IMR-90 (cell line): ENCODE measurements around the gene GNAO1. TPM values are rescaled to one million over a fixed set of nuclear protein-coding genes. Genes with fewer than 3 reads are reported as not detected.

ENCODE experiments used
- ATAC-seq: fragments of 200-7000 bp; cut with Tn5 transposase; 2 replicates; pipeline ENCODE4 v1.9.1; 2020; ENCODE audit warnings: low read depth, mild to moderate bottlenecking, moderate library complexity
- BruUV-seq: library from RNA; stranded (reverse); fragments of 400-500 nt; replicated peaks from 2 replicates; lab custom pipeline; 2021; lab: Mats Ljungman, UMichigan
- CTCF ChIA-PET: fragments of 300-600 bp; formaldehyde crosslinking; extraction: SDS; loops from one replicate; lab custom pipeline; 2021; ENCODE audit warnings: antibody characterized with exemption; lab: Yijun Ruan, JAX
- POLR2A ChIA-PET: fragments of 300-600 bp; sonication (Branson Sonifier 250); formaldehyde crosslinking; loops from one replicate; lab custom pipeline; 2022; ENCODE audit warnings: antibody characterized with exemption; ENCODE audit not compliant: unreplicated experiment; lab: Charles Lee
- DNase-seq: peaks from one replicate; pipeline ENCODE4 v3.0.0; 2013
- H2AFZ ChIP-seq: replicated peaks from 2 replicates; pipeline ENCODE3; 2013; ENCODE audit warnings: low read length, mild to moderate bottlenecking; ENCODE audit not compliant: poor library complexity
- H2AK5ac ChIP-seq: 2 replicates; pipeline ENCODE4 v1.6.1; 2013; ENCODE audit warnings: low read depth, low read length, inconsistent platforms
- H2AK9ac ChIP-seq: replicated peaks from 2 replicates; pipeline ENCODE3; 2013; ENCODE audit warnings: mild to moderate bottlenecking, low read depth, low read length, moderate library complexity; ENCODE audit not compliant: poor library complexity
- H2BK120ac ChIP-seq: 2 replicates; pipeline ENCODE4 v1.6.1; 2013; ENCODE audit warnings: low read depth, low read length, inconsistent platforms
- H2BK15ac ChIP-seq: 3 replicates; pipeline ENCODE4 v1.6.1; 2013; ENCODE audit warnings: low read depth, low read length, inconsistent platforms
- H2BK20ac ChIP-seq: 2 replicates; pipeline ENCODE4 v1.6.1; 2013; ENCODE audit warnings: low read depth, mild to moderate bottlenecking, inconsistent platforms, low read length, moderate library complexity
- H2BK5ac ChIP-seq: 2 replicates; pipeline ENCODE4 v1.6.1; 2013; ENCODE audit warnings: mild to moderate bottlenecking, low read depth, low read length, inconsistent platforms; ENCODE audit not compliant: poor library complexity, severe bottlenecking
- H3K14ac ChIP-seq: replicated peaks from 2 replicates; pipeline ENCODE4 v1.6.1; 2013; ENCODE audit warnings: low read depth, low read length, inconsistent platforms
- H3K18ac ChIP-seq: 2 replicates; pipeline ENCODE4 v1.6.1; 2013; ENCODE audit warnings: low read depth, low read length, control low read depth
- H3K23ac ChIP-seq: 2 replicates; pipeline ENCODE4 v1.6.1; 2013; ENCODE audit warnings: low read depth, low read length, inconsistent platforms
- H3K27ac ChIP-seq: 2 replicates; pipeline ENCODE4 v1.5.1; 2013; ENCODE audit warnings: mild to moderate bottlenecking, control low read depth, low read length; ENCODE audit not compliant: insufficient read depth
- H3K27me3 ChIP-seq: 2 replicates; pipeline ENCODE4 v1.6.1; 2013; ENCODE audit warnings: low read length; ENCODE audit not compliant: control insufficient read depth, insufficient read depth
- H3K36me3 ChIP-seq: 2 replicates; pipeline ENCODE4 v1.6.1; 2013; ENCODE audit warnings: low read length, mixed read lengths; ENCODE audit not compliant: control insufficient read depth, insufficient read depth
- H3K4ac ChIP-seq: 2 replicates; pipeline ENCODE4 v1.6.1; 2013; ENCODE audit warnings: low read depth, low read length, inconsistent platforms
- H3K4me1 ChIP-seq: 2 replicates; pipeline ENCODE4 v1.6.1; 2013; ENCODE audit warnings: low read length, mixed read lengths; ENCODE audit not compliant: control insufficient read depth, insufficient read depth
- H3K4me2 ChIP-seq: 2 replicates; pipeline ENCODE4 v1.6.1; 2013; ENCODE audit warnings: low read depth, mild to moderate bottlenecking, control low read depth, low read length, moderate library complexity
- H3K4me3 ChIP-seq: 2 replicates; pipeline ENCODE4 v1.5.1; 2013; ENCODE audit warnings: low read depth, mild to moderate bottlenecking, control low read depth, low read length, moderate library complexity; ENCODE audit not compliant: insufficient read depth
- H3K56ac ChIP-seq: 2 replicates; pipeline ENCODE4 v1.6.1; 2013; ENCODE audit warnings: low read length, inconsistent platforms; ENCODE audit not compliant: insufficient read depth; ENCODE audit errors: extremely low read depth
- H3K79me1 ChIP-seq, 2 experiments: 2 replicates each; pipeline ENCODE4 v1.6.1; 2013; ENCODE audit warnings: low read length in 2 of 2, inconsistent platforms in 1 of 2, low read depth in 1 of 2
- H3K9ac ChIP-seq: 2 replicates; pipeline ENCODE4 v1.6.1; 2013; ENCODE audit warnings: low read depth, low read length, control low read depth
- H3K9me1 ChIP-seq: 2 replicates; pipeline ENCODE4 v1.6.1; 2013; ENCODE audit warnings: low read length, inconsistent platforms; ENCODE audit not compliant: insufficient read depth
- H3K9me3 ChIP-seq: 2 replicates; pipeline ENCODE4 v1.6.1; 2013; ENCODE audit warnings: low read length; ENCODE audit not compliant: control insufficient read depth, insufficient read depth
- H4K20me1 ChIP-seq: 2 replicates; pipeline ENCODE4 v1.6.1; 2013; ENCODE audit warnings: low read length, inconsistent platforms; ENCODE audit not compliant: insufficient read depth
- H4K5ac ChIP-seq: 2 replicates; pipeline ENCODE4 v1.6.1; 2013; ENCODE audit warnings: mild to moderate bottlenecking, low read depth, low read length, control low read depth
- H4K8ac ChIP-seq, 2 experiments: 2 replicates each; pipeline ENCODE4 v1.6.1; 2013; ENCODE audit warnings: low read depth in 2 of 2, low read length in 2 of 2, control low read depth in 1 of 2, inconsistent platforms in 1 of 2
- H4K91ac ChIP-seq: 2 replicates; pipeline ENCODE4 v1.6.1; 2013; ENCODE audit warnings: low read depth, low read length, inconsistent platforms; ENCODE audit not compliant: insufficient read depth
- BHLHE40 ChIP-seq: fragments of 150-350 bp; IDR thresholded peaks from 2 replicates; pipeline ENCODE4 v1.6.1; 2016; ENCODE audit warnings: mild to moderate bottlenecking, low read depth, low read length
- CHD1 ChIP-seq: IDR thresholded peaks from 2 replicates; pipeline ENCODE4 v1.6.1; 2012; ENCODE audit warnings: low read depth, low read length, improper control_type of control experiment
- FOS ChIP-seq: fragments of 150-350 bp; IDR thresholded peaks from 2 replicates; pipeline ENCODE4 v1.6.1; 2016; ENCODE audit warnings: low read depth, low read length
- MAZ ChIP-seq: IDR thresholded peaks from 2 replicates; pipeline ENCODE4 v1.6.1; 2012; ENCODE audit warnings: low read depth, mild to moderate bottlenecking, low read length, improper control_type of control experiment, moderate library complexity, borderline replicate concordance
- NFE2L2 ChIP-seq: fragments of 150-350 bp; IDR thresholded peaks from 2 replicates; pipeline ENCODE4 v1.6.1; 2016; ENCODE audit warnings: low read depth, mild to moderate bottlenecking, low read length
- POLR2A ChIP-seq: IDR thresholded peaks from 2 replicates; pipeline ENCODE4 v1.6.1; 2012; ENCODE audit warnings: mild to moderate bottlenecking, low read depth, low read length
- RCOR1 ChIP-seq: IDR thresholded peaks from 2 replicates; pipeline ENCODE4 v1.6.1; 2012; ENCODE audit warnings: mild to moderate bottlenecking, low read length, improper control_type of control experiment; ENCODE audit not compliant: insufficient replicate concordance
- RFX5 ChIP-seq: IDR thresholded peaks from 2 replicates; pipeline ENCODE4 v1.8.0; 2012; ENCODE audit warnings: low read depth, mild to moderate bottlenecking, low read length, moderate library complexity
- USF2 ChIP-seq: fragments of 150-350 bp; IDR thresholded peaks from 2 replicates; pipeline ENCODE4 v1.6.1; 2017; ENCODE audit warnings: mild to moderate bottlenecking, antibody characterized with exemption, low read length, low read depth
- WGBS, 2 experiments: methylation state at CpG; one replicate each; pipeline versions ENCODE4 v1.1.5 to v1.1.7; 2013; ENCODE audit warnings: missing lambda C conversion rate in 2 of 2; ENCODE audit not compliant: insufficient read length in 1 of 2; ENCODE audit errors: extremely low coverage in 2 of 2; 5-methylcytosine and 5-hydroxymethylcytosine counted together
- dilution Hi-C: fragments of 300-500 bp; cut with HindIII; formaldehyde crosslinking; loops from one replicate; pipeline ENCODE4 v1.14.3; 2018; ENCODE audit warnings: low sequenced_read_pairs; ENCODE audit not compliant: unreplicated experiment
- in situ Hi-C: fragments of 300-500 bp; cut with MboI; formaldehyde crosslinking; loops from 3 replicates; pipeline ENCODE4 v1.14.3; 2019; ENCODE audit warnings: low sequenced_read_pairs, inconsistent platforms, mixed read lengths
- intact Hi-C: fragments of 100-400 bp; cut with micrococcal nuclease; formaldehyde crosslinking; loops from 2 replicates; pipeline ENCODE4 v1.10.0; 2022
- polyA plus RNA-seq, 3 experiments: library from polyadenylated mRNA; depleted of rRNA; stranded (reverse); fragments of >200 nt; gene quantifications; 2 replicates each; pipeline ENCODE4 v1.2.3, GENCODE V29; 2012; ENCODE audit warnings: low replicate concordance in 1 of 3
- total RNA-seq: library from RNA; depleted of rRNA; stranded (reverse); fragments of >200 nt; gene quantifications from 2 replicates; pipeline ENCODE4 v1.2.3, GENCODE V29; 2012

The GNAO1 gene
- total and polyA plus RNA-seq, 2 of the 4 experiments (the other 2 are of a cell fraction), result under 0.01 to 0.07 TPM

DNA sequence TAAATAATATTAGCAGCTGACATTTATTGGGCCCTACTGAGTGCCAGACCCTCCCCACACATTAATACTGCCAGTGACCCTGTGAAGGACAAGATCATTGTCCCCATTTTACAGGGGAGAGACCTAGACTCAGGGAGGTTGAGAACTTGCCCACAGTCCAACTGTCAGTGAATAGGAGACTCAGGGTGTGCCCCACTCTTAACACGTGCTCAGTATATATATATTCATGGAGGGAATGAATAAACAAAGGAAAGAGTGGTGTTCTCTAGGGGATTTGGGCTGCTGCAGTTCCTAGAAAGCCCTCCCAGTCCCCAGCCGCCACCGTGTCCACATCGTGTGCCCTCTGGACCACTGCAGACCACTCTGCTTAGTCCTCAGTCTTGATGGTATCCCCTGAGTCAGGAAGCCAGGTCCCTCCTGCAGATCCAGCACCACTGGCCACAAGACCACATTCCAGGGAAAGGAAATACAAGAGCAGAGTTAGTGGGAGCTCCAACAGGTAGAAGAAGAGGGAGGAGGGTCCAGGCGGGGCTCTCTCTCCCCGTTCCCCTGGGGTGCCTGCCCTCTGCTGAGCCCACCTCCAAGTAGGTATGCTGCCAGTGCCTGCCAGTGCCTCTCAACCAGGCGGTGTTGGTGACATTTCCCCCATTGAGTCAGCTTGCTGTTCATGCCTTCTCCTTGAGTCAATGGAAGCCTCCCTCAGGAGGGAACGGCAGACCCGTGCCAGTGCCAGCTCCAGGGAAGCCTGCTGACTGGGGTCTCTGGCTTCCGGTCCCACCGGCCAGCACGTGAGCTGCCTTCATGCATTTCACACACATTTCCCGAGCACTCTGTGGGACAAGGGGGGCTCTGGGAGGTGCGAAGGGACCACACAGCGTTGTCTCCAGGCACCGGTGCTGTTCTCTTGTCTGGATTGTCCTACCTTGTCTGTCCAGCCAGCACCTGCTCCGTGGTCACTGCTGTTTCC, 75.6 kb downstream of the GNAO1 start:
- H3K9me3 ChIP-seq, result no peaks in the 10 kb centered on the region
- H3K18ac ChIP-seq, result no peak overlapping the region
- no peaks in the 10 kb centered on the region for H3K79me1 ChIP-seq
- no peak overlapping the region for H3K4ac ChIP-seq
- intact Hi-C loops (no loop called here), dilution Hi-C loops (no loop called here), in situ Hi-C loops (no loop called here)
- H3K27me3 ChIP-seq, result peaks cover 9% of the 10 kb centered on the region
- H2BK120ac ChIP-seq, result no peak overlapping the region
- DNase-seq (no peak), ATAC-seq (no peak)
- CTCF ChIA-PET, result interaction anchor here (0.5 kb wide), 1 partner anchor 29 kb away, joined by 3 read pairs; no protein-coding TSS in a partner anchor
- no peak overlapping the region for H3K27ac ChIP-seq
- no peak overlapping the region for H4K8ac ChIP-seq
- no peak overlapping the region for H3K14ac ChIP-seq
- peak overlapping the region; percentile 36 for H2AFZ ChIP-seq
- H2BK15ac ChIP-seq, result no peak overlapping the region
- no peak overlapping the region for H3K9ac ChIP-seq
- no peak overlapping the region for H3K56ac ChIP-seq
- BruUV-seq, result no TSS peak
- no peak overlapping the region for H2BK20ac ChIP-seq
- H4K91ac ChIP-seq, result no peak overlapping the region; the same call in 1 of the 2 replicates
- no peak overlapping the region for H3K4me3 ChIP-seq
- no peaks in the 10 kb centered on the region for H3K36me3 ChIP-seq
- POLR2A ChIA-PET, result no interaction called here
- TF ChIP-seq USF2, result no peak
- no peak for TF ChIP-seq POLR2A
- TF ChIP-seq CHD1, result no peak
- TF ChIP-seq BHLHE40, result no peak
- no peak for TF ChIP-seq MAZ
- no peak for TF ChIP-seq NFE2L2
- no peak for TF ChIP-seq RCOR1
- no peak for TF ChIP-seq RFX5
- no peak for TF ChIP-seq FOS
- H3K9me1 ChIP-seq, result peaks cover 6% of the 10 kb centered on the region; the same call in 1 of the 2 replicates
- no peak overlapping the region for H2BK5ac ChIP-seq
- H4K5ac ChIP-seq, result no peak overlapping the region
- H3K4me1 ChIP-seq, result peaks cover 11% of the 10 kb centered on the region
- H4K20me1 ChIP-seq, result no peaks in the 10 kb centered on the region
- H3K4me2 ChIP-seq, result no peak overlapping the region
- no peak overlapping the region for H3K23ac ChIP-seq
- H2AK5ac ChIP-seq, result no peak overlapping the region
- H2AK9ac ChIP-seq, result no peak overlapping the region
- WGBS, 2 experiments, result 100% methylated on average over 1 of the region's 17 CpGs; no CpG with 5 or more reads in 1 of the 2 experiments
